ENCODE data around the gene PSMG1.

Gene PSMG1

GRCh38 chr21:39189857-39190604 is 6.8 kb upstream of the PSMG1 start:
- no peak for DNase-seq

- no peak for DNase-seq
Observed at GRCh38 chr21:39188521-39189139, 5.4 kb upstream of the PSMG1 start.

GRCh38 chr21:39187141-39187540 is 3.9 kb upstream of the PSMG1 start:
- no peak for DNase-seq

- DNase-seq = no peak
Observed at GRCh38 chr21:39186676-39187075, 3.4 kb upstream of the PSMG1 start.

GRCh38 chr21:39185157-39185556 is 1.9 kb upstream of the PSMG1 start:
- DNase-seq = no peak

GRCh38 chr21:39184050-39184980 is 1.1 kb upstream of the PSMG1 start:
- no peak for DNase-seq

GRCh38 chr21:39182484-39183271 is 573 bp downstream of the PSMG1 start:
- peak in 16 of 56 donors; percentile 9 to 56 (median 33) for DNase-seq

- DNase-seq = no peak
Observed at GRCh38 chr21:39182016-39182415, 1.2 kb downstream of the PSMG1 start.

- no peak for DNase-seq
Observed at GRCh38 chr21:39181205-39181818, 1.9 kb downstream of the PSMG1 start.

- DNase-seq = no peak
Observed at GRCh38 chr21:39180429-39181019, 2.7 kb downstream of the PSMG1 start.

GRCh38 chr21:39178421-39178820 is 4.8 kb downstream of the PSMG1 start:
- DNase-seq = no peak

GRCh38 chr21:39176271-39176709 is 7.0 kb downstream of the PSMG1 start:
- DNase-seq = no peak

- no peak for DNase-seq
Observed at GRCh38 chr21:39175665-39176064, 7.6 kb downstream of the PSMG1 start.

- DNase-seq = no peak
Observed at GRCh38 chr21:39175154-39175553, 8.1 kb downstream of the PSMG1 start.

GRCh38 chr21:39173716-39174680 is 9.3 kb downstream of the PSMG1 start:
- DNase-seq = no peak

GRCh38 chr21:39169906-39170305 is 13.3 kb downstream of the PSMG1 start:
- no peak for DNase-seq

- DNase-seq = no peak
Observed at GRCh38 chr21:39168800-39169199, 14.5 kb downstream of the PSMG1 start.

GRCh38 chr21:39164523-39164922 is 18.7 kb downstream of the PSMG1 start:
- DNase-seq = no peak

GRCh38 chr21:39161064-39161463 is 22.2 kb downstream of the PSMG1 start:
- no peak for DNase-seq
